ENCODE measurements around the gene FTO.

FTO gene

DNA sequence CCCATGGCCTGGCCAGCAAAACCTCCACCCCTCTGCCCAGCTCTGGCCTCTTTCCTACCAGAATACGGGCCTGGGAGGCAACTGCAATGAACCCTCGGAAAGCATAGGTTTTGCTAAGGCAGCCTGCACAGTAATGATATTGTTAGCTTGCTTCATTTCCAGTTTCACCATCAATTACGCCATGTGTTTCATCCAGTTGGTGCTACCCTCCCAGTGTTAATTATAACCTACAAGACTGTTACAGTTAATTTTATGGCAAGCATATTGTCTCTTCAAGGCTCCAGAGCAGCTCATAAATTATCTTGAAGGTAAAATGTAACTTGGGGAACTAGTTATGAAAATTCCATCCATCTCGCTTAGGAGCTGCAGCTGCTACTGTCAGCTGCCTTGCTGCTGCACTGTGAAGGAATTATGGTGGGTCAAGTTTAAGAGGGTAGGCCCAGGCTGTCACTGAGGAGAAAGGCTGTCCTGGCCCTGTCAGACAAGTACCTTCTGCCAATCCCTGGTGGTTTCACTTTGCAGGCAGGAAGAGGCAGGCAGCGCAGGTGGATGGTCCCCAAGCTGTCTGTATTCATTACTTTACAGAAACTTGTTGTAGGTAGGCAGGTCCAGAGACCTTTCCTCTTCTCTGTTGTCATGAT is 242.9 kb downstream of the FTO start:
- no peak for DNase-seq

DNA sequence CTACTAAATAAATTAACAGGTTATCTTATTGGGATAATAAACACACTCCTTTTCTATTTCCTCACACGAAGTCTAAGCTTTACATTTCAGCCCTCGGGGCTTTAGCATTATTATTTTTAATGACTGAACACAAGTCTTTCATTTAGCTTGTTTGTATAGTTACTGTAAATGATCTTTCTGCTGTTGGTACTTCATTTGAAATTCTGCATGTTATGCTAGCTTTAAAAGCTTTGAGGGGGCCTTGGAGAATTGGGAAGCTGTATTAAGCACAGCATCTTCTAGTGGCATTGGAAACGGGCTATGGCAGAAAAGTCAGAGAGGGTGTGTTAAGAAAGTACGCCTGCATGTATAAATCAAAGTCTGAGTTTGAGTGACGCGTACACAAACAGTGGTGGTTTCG is 243.7 kb downstream of the FTO start:
- DNase-seq, result no peak

DNA sequence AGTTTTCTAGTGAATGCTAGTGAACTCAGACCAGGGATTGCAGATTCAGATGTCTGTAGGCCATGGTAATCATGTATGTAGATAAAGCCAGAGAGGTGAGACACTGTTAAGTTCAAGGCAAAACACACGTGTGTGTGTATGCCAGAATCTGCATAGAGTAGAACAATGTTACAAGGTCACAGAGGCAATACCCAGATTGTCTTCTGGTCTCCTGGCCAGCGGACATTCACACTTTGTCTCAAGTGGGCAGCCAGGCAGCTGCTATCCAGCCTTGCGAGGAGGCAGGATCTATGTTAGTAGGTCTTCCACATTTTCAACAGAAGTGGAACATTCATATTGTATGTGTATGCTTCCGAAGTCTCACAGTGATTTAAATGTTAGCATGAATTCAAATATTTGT is 244.4 kb downstream of the FTO start:
- DNase-seq, result no peak

DNA sequence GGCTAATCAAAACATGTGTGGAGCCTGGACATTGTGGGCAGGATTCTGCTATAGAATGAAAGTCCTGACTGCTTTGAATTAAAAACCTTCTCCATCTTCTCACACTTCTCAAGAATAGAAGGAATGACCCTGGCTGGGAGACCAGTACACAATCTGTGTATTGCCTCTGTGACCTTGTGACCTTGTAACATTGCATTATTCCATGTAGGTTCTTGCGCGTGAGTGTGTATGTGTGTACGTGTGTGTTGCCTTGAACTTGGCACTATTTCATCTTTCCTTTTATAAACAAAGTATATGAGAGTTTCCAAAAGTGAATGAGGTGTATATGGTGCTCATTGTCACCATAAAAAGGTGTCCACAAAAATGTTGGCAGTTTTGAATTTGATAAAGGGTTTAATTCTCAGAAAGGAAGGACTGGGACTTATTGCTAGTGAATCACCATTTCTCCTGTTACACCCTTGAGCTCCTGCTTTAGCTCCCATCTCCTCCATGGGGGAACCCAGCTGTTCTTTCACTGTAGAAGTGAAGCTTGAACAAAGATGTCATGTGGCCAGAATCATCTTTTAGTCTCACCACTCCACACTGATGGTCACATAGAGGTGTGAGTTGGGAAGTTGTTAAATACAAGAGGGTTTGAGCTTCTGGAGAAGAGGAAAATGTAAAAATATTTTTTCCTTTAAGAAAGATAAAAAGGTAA is 244.9 kb downstream of the FTO start:
- no peak for DNase-seq

DNA sequence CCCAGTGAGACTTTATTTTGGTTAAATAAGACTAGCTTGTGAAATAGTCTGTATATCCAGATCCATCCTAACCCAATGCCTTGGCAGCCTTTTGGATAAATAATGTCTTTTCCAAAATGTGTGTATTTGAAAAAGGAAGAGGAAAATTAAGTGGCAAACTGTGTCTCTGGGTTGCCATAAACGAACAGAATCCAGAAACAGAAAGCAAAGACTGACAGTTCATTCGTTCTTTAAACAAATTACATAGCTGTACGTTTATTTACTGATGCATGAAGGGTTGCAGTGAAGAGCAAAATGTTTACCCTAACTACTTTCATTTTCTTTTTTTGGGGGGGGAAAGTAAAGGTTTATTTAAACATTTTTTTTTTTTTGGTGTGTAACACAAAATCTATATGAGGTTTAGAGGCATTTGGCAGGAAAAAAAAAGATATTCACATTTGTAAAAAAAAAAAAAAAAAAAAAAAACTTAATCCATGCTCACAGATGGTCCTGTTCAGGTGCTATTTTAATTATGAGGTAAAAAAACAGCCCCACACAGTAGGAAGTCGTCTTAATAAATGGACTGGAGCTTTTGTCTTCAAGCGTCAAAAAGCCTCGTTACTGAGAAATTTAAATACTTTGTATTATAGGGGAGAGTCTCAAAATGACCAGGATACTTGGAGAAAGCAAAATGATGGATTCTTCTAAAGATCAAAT is 245.9 kb downstream of the FTO start:
- no peak for DNase-seq

DNA sequence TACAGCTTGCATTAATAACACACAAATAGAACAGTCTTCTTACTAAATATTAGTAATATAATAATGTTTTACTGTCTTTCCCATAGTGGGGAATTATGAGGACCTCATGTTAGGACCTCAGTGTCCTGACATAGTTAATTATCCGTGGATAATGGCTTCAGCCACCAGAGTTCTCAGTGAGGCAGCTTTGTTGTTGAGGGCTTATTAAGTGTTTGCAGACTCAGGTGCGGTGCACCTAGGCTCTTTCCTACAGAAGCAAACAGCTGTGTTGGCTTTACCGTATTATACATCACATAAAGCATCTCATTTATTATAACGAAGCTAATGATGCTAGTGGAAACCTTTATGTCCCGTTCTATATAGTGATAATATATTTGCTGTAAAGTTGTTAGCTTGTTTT is 246.7 kb downstream of the FTO start:
- DNase-seq, result peak; percentile 28

DNA sequence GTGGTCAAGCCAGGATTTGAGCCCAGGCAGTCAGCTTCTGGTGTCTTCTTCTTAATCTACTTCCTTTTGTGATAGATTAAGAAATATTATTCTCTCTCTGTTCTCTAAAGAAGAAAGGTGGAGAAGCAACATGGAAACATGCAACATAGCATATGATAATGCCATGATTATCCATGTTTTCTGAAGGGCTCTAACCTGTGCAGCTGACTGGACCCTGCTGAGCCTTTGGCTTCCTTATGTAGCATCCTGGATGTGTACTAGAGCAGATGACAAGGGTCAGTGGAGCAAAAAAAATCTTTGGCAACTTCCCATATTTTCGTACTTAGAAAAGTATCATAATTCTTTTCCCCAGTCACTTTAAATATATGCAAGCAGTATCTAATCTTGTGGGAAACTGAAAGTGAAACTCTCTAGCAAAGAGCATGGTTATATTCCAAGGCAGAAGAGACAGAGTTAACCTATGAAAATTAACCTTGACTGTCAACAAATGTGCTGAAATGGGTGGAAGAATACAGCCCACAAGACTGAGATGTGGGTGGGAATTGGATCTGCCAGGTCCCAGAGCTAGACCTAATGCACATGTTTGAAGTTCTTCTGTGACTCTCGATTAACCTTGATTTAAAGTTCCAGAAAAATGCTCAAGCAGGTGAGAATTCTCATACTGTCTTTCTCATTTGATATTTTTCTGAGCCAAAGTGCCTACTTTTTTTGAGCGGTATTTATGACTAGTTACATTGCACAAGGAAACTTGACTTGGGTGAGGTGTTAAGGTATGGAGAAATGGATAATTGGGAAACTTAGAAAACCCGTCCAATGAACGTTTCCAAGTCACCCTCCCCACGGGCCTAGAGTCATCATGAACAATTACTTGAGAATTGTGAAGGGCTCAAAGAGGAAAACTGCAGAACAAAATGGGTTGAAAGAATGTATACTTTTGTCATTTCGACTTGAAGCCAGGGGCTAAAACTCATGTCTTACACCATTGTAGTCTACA is 248.6 kb downstream of the FTO start:
- DNase-seq, result no peak

DNA sequence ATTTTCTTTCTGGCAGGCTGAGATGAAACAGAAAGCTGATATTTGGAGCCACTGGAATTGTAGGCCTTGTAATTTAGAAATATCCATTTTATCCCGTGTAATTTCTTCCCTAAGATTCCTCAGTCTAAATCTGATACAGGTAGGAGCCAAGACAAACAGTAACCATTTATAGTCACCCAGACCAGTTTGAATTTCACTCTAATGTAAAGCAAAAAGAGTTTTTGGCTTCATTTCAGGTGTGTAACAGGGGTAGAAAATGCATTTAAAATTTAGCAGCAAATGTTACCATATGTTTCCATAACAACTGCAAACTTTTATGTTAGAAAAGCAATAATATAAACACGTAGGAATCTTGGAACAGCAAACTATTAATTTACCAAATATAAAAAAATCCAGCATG is 249.4 kb downstream of the FTO start:
- no peak for DNase-seq

DNA sequence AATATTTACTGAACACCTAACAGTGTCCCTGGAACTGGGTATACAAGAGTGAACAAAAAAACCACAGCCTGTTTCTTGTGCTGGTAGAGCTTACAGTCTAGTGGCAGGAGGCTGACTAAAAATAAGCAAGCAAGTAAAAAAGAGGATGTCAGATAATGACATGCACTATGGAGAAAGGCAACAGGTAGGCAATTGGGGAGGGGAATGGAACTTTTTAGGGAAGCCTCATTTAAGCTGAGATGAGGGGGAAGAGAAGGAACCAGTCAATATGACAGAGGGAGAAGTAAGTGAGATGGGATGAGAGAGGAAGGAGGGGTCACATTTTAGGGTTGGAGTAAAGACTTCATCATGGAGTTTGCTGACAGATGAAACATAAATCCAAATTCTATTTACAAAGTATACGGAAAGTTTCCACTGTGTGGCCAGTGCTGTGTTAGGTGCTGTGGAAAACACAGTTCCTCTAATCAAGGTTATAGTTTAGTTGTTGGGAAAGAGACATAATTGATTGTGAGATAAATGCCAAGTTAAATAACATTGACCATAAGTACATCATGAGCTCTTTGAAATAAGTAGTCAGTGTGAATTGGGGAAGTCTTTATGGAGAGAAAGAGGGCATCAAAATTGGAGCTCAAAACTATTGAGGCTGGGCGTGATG is 251.4 kb downstream of the FTO start:
- DNase-seq, result no peak

DNA sequence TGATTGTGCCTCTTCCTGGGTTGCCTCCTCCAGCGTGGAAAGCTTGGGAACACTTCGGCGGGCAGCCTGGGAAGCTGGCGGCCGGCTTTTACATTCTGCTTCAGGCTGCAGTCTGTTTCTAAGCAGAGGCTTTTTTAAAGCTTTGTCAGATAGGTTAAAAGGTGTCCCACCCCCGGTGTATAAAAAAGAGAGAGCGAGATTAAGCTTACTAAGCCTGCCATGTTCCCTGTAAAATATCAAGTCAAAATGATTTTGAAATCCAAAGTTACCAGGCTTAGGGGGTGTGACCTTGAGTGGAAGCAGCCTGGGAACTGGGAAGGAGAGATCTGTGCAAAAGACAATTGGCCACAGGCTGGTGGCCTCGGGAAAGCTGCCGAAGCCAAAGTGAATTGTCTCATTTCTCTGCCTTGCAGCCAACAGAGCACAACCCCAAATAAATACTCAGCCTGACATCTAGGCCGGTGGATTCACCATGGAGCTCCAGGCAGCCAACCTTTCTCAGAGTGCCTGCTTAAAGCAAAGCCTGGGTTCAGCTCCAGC is 254.5 kb downstream of the FTO start:
- DNase-seq, result no peak

DNA sequence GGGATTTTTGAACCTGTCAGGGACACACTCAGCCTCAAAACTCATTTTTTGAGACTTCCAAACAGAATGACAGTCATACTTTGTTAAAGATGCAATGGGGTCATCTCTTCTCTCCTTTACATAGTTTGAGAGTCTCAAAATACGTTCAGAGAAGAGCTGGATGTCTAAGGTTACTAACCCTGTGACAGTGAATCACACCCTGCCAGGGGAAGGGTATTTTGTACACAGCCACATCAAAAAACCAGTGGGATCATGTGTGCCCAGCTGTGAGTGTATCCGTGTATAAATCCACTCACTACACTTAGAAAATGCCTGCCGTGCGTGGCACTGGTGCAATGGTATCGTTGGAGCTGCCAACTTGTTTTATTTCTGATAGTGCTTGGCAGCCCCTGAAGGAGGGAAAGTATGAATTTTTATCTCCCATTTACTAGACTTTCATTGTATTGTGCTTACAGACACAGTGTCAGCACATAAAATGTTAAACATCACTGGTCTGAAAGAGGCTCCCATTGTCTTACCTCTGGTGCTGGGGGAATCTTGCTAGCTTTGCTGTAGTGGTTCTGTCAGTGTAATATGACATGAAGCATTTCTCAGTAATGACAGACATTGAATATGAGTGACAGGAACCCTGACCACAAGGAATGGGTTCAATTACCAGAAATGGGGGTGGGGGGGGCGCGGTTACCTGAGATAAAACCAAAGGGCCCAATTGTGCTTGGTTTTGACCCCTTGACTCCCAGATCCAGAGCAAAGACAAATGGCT is 256.3 kb downstream of the FTO start:
- no peak for DNase-seq

DNA sequence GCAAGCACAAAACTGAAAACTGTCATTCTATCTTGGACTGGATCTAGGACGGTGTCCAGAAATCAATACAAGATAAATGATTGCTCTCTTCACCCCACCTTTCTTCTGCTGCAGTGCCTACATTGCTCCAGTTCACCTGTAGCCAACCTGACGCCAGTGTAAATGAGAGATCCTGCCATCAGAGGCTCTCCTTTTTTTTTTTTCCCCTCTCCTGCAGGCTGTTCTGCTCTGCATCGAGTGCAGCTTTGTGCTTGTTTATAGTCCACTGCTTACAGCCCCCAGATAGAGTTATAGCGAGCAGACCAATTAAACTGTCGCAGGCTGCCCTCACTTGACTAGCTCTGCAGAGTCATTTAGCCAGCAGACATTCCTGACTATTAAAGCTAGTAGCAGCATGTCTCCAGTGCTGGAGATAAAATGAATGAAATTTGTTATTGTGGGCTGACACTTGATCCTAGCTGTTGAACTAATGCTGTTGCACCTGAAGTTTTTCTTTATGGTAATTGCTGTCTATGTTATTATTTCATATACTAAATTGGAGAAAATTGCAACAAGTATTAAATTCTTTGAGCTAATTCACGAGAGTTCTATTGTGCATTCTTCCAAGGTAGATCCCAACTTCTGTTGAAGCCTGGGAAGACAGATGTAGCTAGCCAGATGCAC is 257.1 kb downstream of the FTO start:
- DNase-seq, result peak; percentile 33

DNA sequence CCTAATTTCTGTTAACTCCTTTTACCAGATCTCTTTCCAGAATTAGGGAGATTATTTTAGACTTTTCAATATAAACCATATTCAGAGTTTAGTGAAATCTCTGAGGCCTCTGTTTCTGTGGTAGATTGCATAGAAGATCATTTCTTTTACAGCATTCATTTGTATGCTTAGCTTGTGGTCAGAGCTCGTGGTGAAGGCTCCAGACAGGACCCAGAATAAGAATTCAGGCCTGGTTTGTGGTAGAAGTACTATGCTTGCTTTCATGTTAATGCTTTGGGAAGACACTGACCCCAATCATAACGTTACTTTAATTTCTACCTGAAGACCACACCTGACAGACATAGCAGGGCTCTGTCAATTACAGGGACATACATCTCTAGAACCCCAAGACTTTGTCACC is 258.1 kb downstream of the FTO start:
- DNase-seq, result no peak

DNA sequence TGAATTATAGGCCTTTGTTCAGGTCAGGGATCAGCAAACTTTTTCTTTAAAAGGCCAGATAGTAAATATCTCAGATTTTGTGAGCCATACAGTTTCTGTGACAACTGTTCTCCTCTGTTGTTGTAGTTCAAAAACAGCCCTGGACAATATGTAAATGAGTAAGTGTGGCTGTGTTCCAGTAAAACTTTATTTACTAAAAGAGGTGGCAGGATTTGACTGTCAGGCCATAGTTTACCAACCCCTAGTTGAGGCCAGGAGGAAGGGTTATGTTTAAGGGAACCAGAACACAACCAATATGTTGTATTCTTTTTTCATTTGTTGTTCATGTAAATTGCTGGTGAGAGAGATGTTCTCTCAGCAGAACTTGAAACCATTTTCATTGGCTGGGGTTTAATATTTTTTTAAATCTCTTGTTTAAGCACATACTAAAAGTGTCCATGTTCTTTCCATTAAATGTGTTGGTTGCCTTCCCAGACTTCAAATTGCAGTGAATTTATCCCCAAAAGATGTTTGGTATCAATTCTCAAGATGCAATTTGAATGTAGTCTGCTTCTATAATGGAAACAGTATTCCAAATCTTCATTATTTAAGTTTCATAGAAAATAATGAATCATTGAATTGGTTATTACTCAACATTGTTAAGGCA is 260.3 kb downstream of the FTO start:
- no peak for DNase-seq

DNA sequence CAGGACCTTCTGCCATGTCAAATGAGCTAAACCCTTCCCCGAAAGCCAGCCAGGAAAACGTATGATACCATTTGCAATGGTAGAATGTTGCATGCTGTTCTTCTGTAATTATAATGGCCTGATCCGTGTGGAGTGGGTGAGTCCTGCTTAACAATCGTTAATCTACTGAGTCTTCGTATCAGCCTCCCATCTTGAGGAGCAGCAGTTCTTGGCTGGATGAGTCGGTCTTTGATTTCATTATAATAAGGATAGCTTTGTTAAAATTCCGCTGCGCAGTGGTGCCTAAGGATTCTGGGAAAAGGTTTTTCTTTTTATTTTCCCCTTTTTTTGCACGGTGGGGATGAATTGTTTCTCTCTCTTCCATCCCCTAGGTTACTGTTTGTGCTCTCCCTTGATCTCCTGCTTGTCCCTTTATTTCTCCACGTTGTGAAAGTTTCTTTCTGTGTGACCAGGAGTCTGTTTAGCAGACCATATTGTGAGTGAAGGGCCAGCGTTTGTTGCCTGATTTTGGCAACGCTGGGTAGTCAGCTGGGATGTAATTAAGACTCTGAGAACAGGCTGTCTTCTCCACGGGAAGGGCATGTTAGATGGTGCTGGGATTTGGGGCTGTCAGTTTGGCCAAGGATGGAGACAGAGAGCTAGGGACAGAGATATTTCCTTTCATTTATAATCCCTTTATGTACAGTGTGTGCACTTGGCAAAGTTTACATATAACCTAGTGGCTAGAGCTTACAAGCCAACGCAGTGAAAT is 263.0 kb downstream of the FTO start:
- no peak for DNase-seq

DNA sequence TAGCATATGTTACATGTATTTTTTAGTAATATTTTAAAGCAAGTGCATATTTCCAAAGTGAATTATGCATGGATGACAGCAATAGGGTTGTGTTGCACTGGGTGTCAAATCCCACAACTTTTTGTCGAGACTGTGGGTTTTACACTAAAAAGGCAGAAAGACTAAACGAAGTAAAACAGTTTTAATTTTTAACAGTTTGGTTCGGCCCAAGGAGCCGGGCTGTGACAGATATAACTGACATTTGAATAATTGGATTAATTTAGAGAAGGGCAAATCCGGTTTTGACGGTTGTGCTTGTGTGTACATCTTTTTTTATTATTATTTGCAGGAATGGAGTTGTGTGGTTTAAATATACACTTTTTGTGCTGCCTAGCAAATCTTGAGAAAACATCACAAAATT is 263.6 kb downstream of the FTO start:
- no peak for DNase-seq

DNA sequence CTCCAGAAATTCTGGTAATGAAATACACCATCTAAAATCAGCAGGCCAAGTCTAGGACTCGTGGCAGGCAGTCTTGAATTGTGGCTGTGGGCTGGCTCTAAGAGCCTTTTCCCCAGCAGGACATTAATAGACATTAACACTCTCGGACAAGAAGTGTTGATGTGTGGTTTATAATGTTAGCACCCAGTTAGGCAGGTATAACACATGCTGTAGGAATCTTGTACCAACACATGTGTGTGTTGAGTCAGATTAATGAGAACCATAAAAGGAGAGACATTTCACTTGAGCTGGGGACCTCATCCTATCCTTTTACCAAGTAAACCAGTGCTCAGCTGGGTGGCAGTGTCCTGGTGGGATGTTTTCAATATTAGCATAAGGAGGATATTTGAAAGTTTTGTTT is 264.5 kb downstream of the FTO start:
- no peak for DNase-seq

DNA sequence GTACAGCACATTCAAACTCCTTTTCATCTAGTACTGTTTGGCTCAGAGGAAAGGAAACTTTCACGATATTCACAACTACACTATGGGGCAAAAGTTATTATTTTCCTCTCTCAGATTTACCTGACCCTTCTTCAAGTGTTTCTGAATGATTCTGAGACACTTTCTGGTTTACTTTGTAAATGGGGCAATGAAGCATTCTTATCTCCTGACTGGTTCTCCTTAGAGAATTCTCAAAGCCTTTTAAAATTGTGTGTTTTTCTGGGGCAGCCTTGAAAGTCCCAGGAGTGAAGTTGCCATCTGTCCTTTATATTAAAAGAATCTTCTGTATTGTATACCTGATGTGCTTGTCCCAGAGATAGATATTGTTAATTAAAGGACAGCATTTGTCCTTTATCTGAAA is 264.9 kb downstream of the FTO start:
- no peak for DNase-seq

DNA sequence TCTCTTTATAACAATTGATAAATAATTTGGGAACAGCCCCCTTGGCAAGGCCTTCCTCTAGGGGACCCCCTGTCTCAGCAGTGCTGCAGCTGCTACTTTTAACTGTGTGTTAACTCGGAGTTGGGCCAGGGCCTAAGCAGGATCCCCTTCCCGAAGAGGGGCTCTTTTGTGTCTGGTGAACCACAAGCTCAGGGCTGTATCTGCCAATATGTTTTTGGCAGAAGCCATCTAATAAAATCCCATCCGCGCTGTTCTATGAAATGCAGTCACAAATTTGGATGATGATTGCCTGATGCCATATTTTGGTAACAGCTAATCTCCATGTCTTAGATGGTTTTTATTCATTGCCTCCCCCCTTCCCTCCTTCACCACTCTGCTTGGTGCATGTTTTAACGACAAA is 267.7 kb downstream of the FTO start:
- DNase-seq, result no peak

DNA sequence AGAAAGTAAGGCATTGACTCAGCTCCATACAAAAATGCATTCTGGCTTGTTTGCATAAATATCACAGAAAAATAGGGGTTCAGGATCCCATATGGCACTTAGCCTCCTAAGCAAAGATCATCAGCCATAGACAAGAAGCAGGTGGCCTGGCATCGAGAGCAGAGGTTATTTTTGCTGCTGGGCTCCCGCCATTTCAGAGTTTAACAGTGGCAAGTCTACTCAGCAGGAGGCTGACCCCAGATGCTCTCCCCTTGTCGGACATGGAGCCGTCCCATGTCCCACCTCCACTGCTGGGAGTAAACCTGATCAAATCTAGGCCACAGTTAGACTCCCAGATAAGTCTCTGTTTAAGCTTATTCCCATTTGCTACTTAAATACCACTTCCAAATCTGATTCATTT is 269.1 kb downstream of the FTO start:
- DNase-seq, result no peak

Measured in NCI-H187 treated with DMSO at 0.1 percent for 48 hours (cell line).